PC-9 (cell line): ENCODE results near the gene BANP.

Experiments used
- CTCF ChIP-seq: fragments of 200-600 bp; sonication (generic); conservative IDR thresholded peaks from 2 replicates; pipeline ENCODE4 v1.6.1; 2017; ENCODE audit warnings: mixed run types, antibody characterized with exemption, mild to moderate bottlenecking, moderate library complexity
- EZH2 ChIP-seq: fragments of 200-600 bp; sonication (generic); IDR thresholded peaks from 2 replicates; pipeline ENCODE4 v1.8.0; 2017; ENCODE audit warnings: antibody characterized with exemption, low read depth

GRCh38 chr16:87976665-87977064 is 25.4 kb downstream of the BANP start:
- no peak for TF ChIP-seq CTCF
- TF ChIP-seq EZH2 = no peak
